CD4-positive, alpha-beta memory T cell (primary cell): ENCODE data around the gene IGF2BP3. TPM values are rescaled to one million over a fixed set of nuclear protein-coding genes. Genes with fewer than 3 reads are reported as not detected.

Source experiments
- CTCF ChIA-PET: fragments of 350-600 bp; sonication (Branson Sonifier 250); formaldehyde crosslinking; loops from one replicate; lab custom pipeline; 2021; ENCODE audit warnings: inconsistent platforms; ENCODE audit not compliant: partially characterized antibody; lab: Charles Lee
- POLR2A ChIA-PET: fragments of 350-600 bp; sonication (Branson Sonifier 250); formaldehyde crosslinking; loops from one replicate; lab custom pipeline; 2021; ENCODE audit not compliant: partially characterized antibody; lab: Charles Lee
- DNase-seq, 5 donors: peaks; one replicate each; pipeline versions ENCODE4 v3.0.0 to v3.0.0-alpha.2; 2020 to 2022; ENCODE audit warnings: mixed read lengths in 1 of 5
- H3K27ac ChIP-seq: one replicate; pipeline ENCODE4 v1.7.0; 2013; ENCODE audit warnings: low read depth, low read length
- H3K27me3 ChIP-seq: 2 replicates; pipeline ENCODE4 v1.7.0; 2013; ENCODE audit warnings: mild to moderate bottlenecking, low read length, moderate library complexity; ENCODE audit not compliant: insufficient read depth
- H3K36me3 ChIP-seq: 2 replicates; pipeline ENCODE4 v1.7.0; 2013; ENCODE audit warnings: mild to moderate bottlenecking, low read length, moderate library complexity; ENCODE audit not compliant: insufficient read depth
- H3K4me1 ChIP-seq: 2 replicates; pipeline ENCODE4 v1.7.0; 2013; ENCODE audit warnings: mild to moderate bottlenecking, low read length, moderate library complexity; ENCODE audit not compliant: insufficient read depth
- H3K4me3 ChIP-seq, 2 donors: one replicate each; pipeline ENCODE4 v1.7.0; 2013; ENCODE audit warnings: low read length in 2 of 2, mild to moderate bottlenecking in 1 of 2
- H3K9me3 ChIP-seq, 2 donors: one replicate each; pipeline ENCODE4 v1.7.0; 2013; ENCODE audit warnings: low read length in 2 of 2, control low read depth in 1 of 2; ENCODE audit not compliant: control insufficient read depth in 1 of 2
- H3K27ac Mint-ChIP-seq, 7 donors: one replicate each; pipeline ENCODE4 v1.8.0; 2020 to 2021; ENCODE audit warnings: mixed read lengths in 7 of 7, mild to moderate bottlenecking in 6 of 7, inconsistent platforms in 3 of 7, moderate library complexity in 3 of 7
- H3K27me3 Mint-ChIP-seq, 2 donors: one replicate each; pipeline ENCODE4 v1.8.0; 2020 to 2021; ENCODE audit warnings: mixed read lengths in 2 of 2
- H3K36me3 Mint-ChIP-seq, 2 donors: one replicate each; pipeline ENCODE4 v1.8.0; 2020 to 2021; ENCODE audit warnings: mixed read lengths in 2 of 2, inconsistent platforms in 1 of 2, mild to moderate bottlenecking in 1 of 2
- H3K4me1 Mint-ChIP-seq, 4 donors: one replicate each; pipeline ENCODE4 v1.8.0; 2020 to 2021; ENCODE audit warnings: mixed read lengths in 4 of 4, mild to moderate bottlenecking in 1 of 4
- H3K4me3 Mint-ChIP-seq, 8 donors: one replicate each; pipeline ENCODE4 v1.8.0; 2020 to 2021; ENCODE audit warnings: mixed read lengths in 8 of 8, mild to moderate bottlenecking in 7 of 8, moderate library complexity in 6 of 8, inconsistent platforms in 3 of 8
- H3K9me3 Mint-ChIP-seq, 8 donors: one replicate each; pipeline ENCODE4 v1.8.0; 2020 to 2021; ENCODE audit warnings: mixed read lengths in 8 of 8, mild to moderate bottlenecking in 5 of 8, inconsistent platforms in 3 of 8, moderate library complexity in 1 of 8
- intact Hi-C: fragments of 100-400 bp; cut with micrococcal nuclease; formaldehyde crosslinking; loops from one replicate; pipeline ENCODE4 v1.15.1; 2023
- polyA plus RNA-seq, 2 donors: library from polyadenylated mRNA; unstranded; fragments of 300-500 nt; fragmentation: Illumina TruSeq; gene quantifications; one replicate each; pipeline ENCODE4 v1.2.3, GENCODE V29; 2021
- total RNA-seq, 2 experiments: library from RNA; stranded (reverse); gene quantifications; one replicate each; pipeline ENCODE4 v1.2.3, GENCODE V29; 2021

IGF2BP3 gene
- total and polyA plus RNA-seq, 4 experiments from 2014 or later: not detected

GRCh38 chr7:23356726-23357125 is 113.6 kb downstream of the IGF2BP3 start:
- ChIA-PET CTCF (no interaction called here), POLR2A (no interaction called here)
- Mint-ChIP-seq H3K4me3 (peak overlapping the region in 4 of 8 donors; percentile 5 to 60 (median 19)), H3K27me3 (peaks cover 7 to 8% of the 10 kb centered on the region in 2 donors), H3K36me3 (no peaks in the 10 kb centered on the region), H3K9me3 (no peaks in the 10 kb centered on the region), H3K27ac (peak overlapping the region in 2 of 7 donors; percentile 1 to 13), H3K4me1 (peaks cover 8 to 18% (median 9%) of the 10 kb centered on the region in 4 donors)
- Histone ChIP-seq H3K36me3 (no peaks in the 10 kb centered on the region), H3K27me3 (no peaks in the 10 kb centered on the region), H3K27ac (no peak overlapping the region), H3K4me3 (no peak overlapping the region), H3K4me1 (peaks cover 25% of the 10 kb centered on the region), H3K9me3 (no peaks in the 10 kb centered on the region)
- peak in 4 of 5 donors; percentile 37 to 64 (median 42) for DNase-seq
- intact Hi-C loops: loop anchor here (2.0 to 5.0 kb wide), 3 partner anchors 80 to 356 kb away; partner anchors contain the start of gene STK31

- no peak overlapping the region for H3K27ac Mint-ChIP-seq
- H3K4me1 ChIP-seq: peaks cover 25% of the 10 kb centered on the region
- no peaks in the 10 kb centered on the region for H3K9me3 Mint-ChIP-seq
- H3K4me3 ChIP-seq: no peak overlapping the region
- POLR2A ChIA-PET: no interaction called here
- no peaks in the 10 kb centered on the region for H3K27me3 ChIP-seq
- H3K36me3 ChIP-seq: no peaks in the 10 kb centered on the region
- no peak overlapping the region for H3K27ac ChIP-seq
- DNase-seq: no peak
- H3K4me3 Mint-ChIP-seq: no peak overlapping the region
- CTCF ChIA-PET: interaction anchor here (1.8 kb wide), 1 partner anchor 10 kb away, joined by 8 read pairs; no protein-coding TSS in a partner anchor
- H3K27me3 Mint-ChIP-seq: peaks cover 9 to 10% of the 10 kb centered on the region in 2 donors
- H3K4me1 Mint-ChIP-seq: peaks cover 8 to 18% (median 9%) of the 10 kb centered on the region in 4 donors
- no peaks in the 10 kb centered on the region for H3K9me3 ChIP-seq
- H3K36me3 Mint-ChIP-seq: no peaks in the 10 kb centered on the region
- intact Hi-C loops: loop anchor here (2.0 to 5.0 kb wide), 3 partner anchors 79 to 356 kb away; partner anchors contain the start of gene STK31
These were observed 114.1 kb downstream of the IGF2BP3 start for GRCh38 chr7:23356168-23356567.

- H3K4me3 ChIP-seq: no peak overlapping the region
- H3K4me1 ChIP-seq: peaks cover 23% of the 10 kb centered on the region
- no peaks in the 10 kb centered on the region for H3K36me3 ChIP-seq
- intact Hi-C loops: no loop called here
- CTCF ChIA-PET: no interaction called here
- H3K27me3 ChIP-seq: no peaks in the 10 kb centered on the region
- Mint-ChIP-seq H3K4me1 (peaks cover 8 to 16% (median 9%) of the 10 kb centered on the region in 4 donors), H3K27ac (no peak overlapping the region), H3K9me3 (no peaks in the 10 kb centered on the region), H3K36me3 (no peaks in the 10 kb centered on the region), H3K27me3 (peaks cover 7% of the 10 kb centered on the region in 2 donors), H3K4me3 (no peak overlapping the region)
- H3K27ac ChIP-seq: no peak overlapping the region
- H3K9me3 ChIP-seq: no peaks in the 10 kb centered on the region
- POLR2A ChIA-PET: no interaction called here
- no peak for DNase-seq
These were observed 117.1 kb downstream of the IGF2BP3 start for GRCh38 chr7:23353172-23353571.

- intact Hi-C loops: no loop called here
- Mint-ChIP-seq H3K27me3 (peaks cover 4 to 5% of the 10 kb centered on the region in 2 donors), H3K4me3 (no peak overlapping the region), H3K27ac (no peak overlapping the region), H3K9me3 (no peaks in the 10 kb centered on the region), H3K4me1 (peaks cover 6 to 20% (median 14%) of the 10 kb centered on the region in 4 donors), H3K36me3 (no peaks in the 10 kb centered on the region)
- no peaks in the 10 kb centered on the region for H3K9me3 ChIP-seq
- no peaks in the 10 kb centered on the region for H3K27me3 ChIP-seq
- no peak overlapping the region for H3K4me3 ChIP-seq
- H3K36me3 ChIP-seq: no peaks in the 10 kb centered on the region
- H3K27ac ChIP-seq: no peak overlapping the region
- H3K4me1 ChIP-seq: peaks cover 12% of the 10 kb centered on the region
- DNase-seq: no peak
- ChIA-PET POLR2A (no interaction called here), CTCF (interaction anchor here (0.8 to 1.1 kb wide), 2 partner anchors 8 to 361 kb away, joined by 3 to 4 read pairs; no protein-coding TSS in a partner anchor)
These were observed 119.8 kb downstream of the IGF2BP3 start for GRCh38 chr7:23350466-23350865.

GRCh38 chr7:23349484-23350157 is 120.7 kb downstream of the IGF2BP3 start:
- Mint-ChIP-seq H3K4me3 (no peak overlapping the region), H3K27me3 (peaks cover 4 to 5% of the 10 kb centered on the region in 2 donors), H3K36me3 (no peaks in the 10 kb centered on the region), H3K4me1 (peaks cover 6 to 24% (median 15%) of the 10 kb centered on the region in 4 donors), H3K9me3 (no peaks in the 10 kb centered on the region), H3K27ac (no peak overlapping the region)
- ChIA-PET CTCF (interaction anchor here (1.1 kb wide), 1 partner anchor 9 kb away, joined by 4 read pairs; no protein-coding TSS in a partner anchor), POLR2A (no interaction called here)
- Histone ChIP-seq H3K4me3 (no peak overlapping the region), H3K36me3 (no peaks in the 10 kb centered on the region), H3K27ac (no peak overlapping the region), H3K9me3 (no peaks in the 10 kb centered on the region), H3K4me1 (peaks cover 14% of the 10 kb centered on the region), H3K27me3 (no peaks in the 10 kb centered on the region)
- intact Hi-C loops: no loop called here
- no peak for DNase-seq

GRCh38 chr7:23347682-23348180 is 122.6 kb downstream of the IGF2BP3 start:
- Histone ChIP-seq H3K4me3 (no peak overlapping the region), H3K27me3 (no peaks in the 10 kb centered on the region), H3K27ac (no peak overlapping the region), H3K9me3 (no peaks in the 10 kb centered on the region), H3K36me3 (no peaks in the 10 kb centered on the region), H3K4me1 (peaks cover 14% of the 10 kb centered on the region)
- Mint-ChIP-seq H3K4me3 (peak overlapping the region in 2 of 8 donors; percentile 63 to 83), H3K9me3 (no peaks in the 10 kb centered on the region), H3K27ac (no peak overlapping the region), H3K36me3 (no peaks in the 10 kb centered on the region), H3K4me1 (peaks cover 6 to 24% (median 15%) of the 10 kb centered on the region in 4 donors), H3K27me3 (peaks cover 2 to 4% of the 10 kb centered on the region in 2 donors)
- CTCF ChIA-PET: interaction anchor here (0.6 to 3.5 kb wide), 4 partner anchors 10 to 177 kb away, joined by 3 to 19 read pairs (median 11); no protein-coding TSS in a partner anchor
- intact Hi-C loops: loop anchor here (2.0 kb wide), 1 partner anchor 49 kb away; the partner anchor contains the start of gene MALSU1
- DNase-seq: no peak
- POLR2A ChIA-PET: no interaction called here

GRCh38 chr7:23347033-23347681 is 123.1 kb downstream of the IGF2BP3 start:
- H3K27ac ChIP-seq: no peak overlapping the region
- CTCF ChIA-PET: interaction anchor here (0.6 to 3.5 kb wide), 5 partner anchors 8 to 178 kb away, joined by 3 to 19 read pairs (median 8); no protein-coding TSS in a partner anchor

More at GRCh38 chr7:23347033-23347681, 123.1 kb downstream of the IGF2BP3 start:
- POLR2A ChIA-PET: no interaction called here
- H3K9me3 ChIP-seq: no peaks in the 10 kb centered on the region
- Mint-ChIP-seq H3K27ac (peak overlapping the region in 3 of 7 donors; percentile 23 to 80 (median 39)), H3K4me1 (peaks cover 6 to 24% (median 15%) of the 10 kb centered on the region in 4 donors), H3K9me3 (no peaks in the 10 kb centered on the region), H3K27me3 (peaks cover 2 to 4% of the 10 kb centered on the region in 2 donors), H3K4me3 (peak overlapping the region; percentile 45 to 83 (median 70)), H3K36me3 (no peaks in the 10 kb centered on the region)
- DNase-seq: no peak
- H3K4me1 ChIP-seq: peaks cover 14% of the 10 kb centered on the region
- H3K27me3 ChIP-seq: no peaks in the 10 kb centered on the region
- H3K4me3 ChIP-seq: no peak overlapping the region
- intact Hi-C loops: loop anchor here (2.0 kb wide), 1 partner anchor 48 kb away; the partner anchor contains the start of gene MALSU1
- no peaks in the 10 kb centered on the region for H3K36me3 ChIP-seq
